22Rv1 (cell line): Measurements from ENCODE around the gene LSP1.

Experiments
- CTCF ChIP-seq: fragments of 450-650 bp; IDR thresholded peaks from 2 replicates; pipeline ENCODE4 v1.5.1; 2017; ENCODE audit warnings: mild to moderate bottlenecking
- ZFX ChIP-seq: fragments of 450-650 bp; IDR thresholded peaks from 2 replicates; pipeline ENCODE4 v1.6.1; 2017; ENCODE audit warnings: antibody characterized with exemption, borderline replicate concordance

DNA sequence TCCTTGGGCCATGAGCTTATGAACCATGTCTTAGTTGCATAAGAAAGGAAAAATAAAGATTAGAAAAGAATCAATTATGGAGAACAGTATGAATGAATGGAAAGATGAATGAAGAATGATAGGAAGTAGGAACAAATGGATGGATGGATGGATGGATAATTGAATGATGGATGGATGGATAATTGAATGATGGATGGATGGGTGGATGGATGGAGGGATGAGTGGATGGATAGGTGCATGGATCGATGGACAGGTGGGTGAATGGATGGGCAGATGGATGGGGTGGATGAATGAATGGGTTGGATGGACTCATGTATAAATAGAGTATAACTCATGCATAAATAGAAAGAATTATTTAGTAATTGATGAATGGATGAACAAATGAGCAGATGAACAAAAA is 7.2 kb downstream of the LSP1 start:
- TF ChIP-seq CTCF (no peak), ZFX (no peak)
